OCI-M1 (cell line): ENCODE measurements around the gene ARMCX2.
"Not testable (repeated sequence)": the region's sequence is repeated elsewhere in the genome, so short reads cannot be mapped to it uniquely, and the experiment has no call there.

Experiments used
- DNase-seq: peaks from one replicate; lab custom pipeline; 2025; lab: John Stamatoyannopoulos, UW

Gene ARMCX2

GRCh38 chrX:101659601-101660063 lies at the start of gene ARMCX2:
TSS of gene ARMCX2 (minus strand) at chrX:101659850. CDS start at chrX:101657588, 2,262 bp downstream.
- DNase-seq: no peak

- no peak for DNase-seq
Measured at GRCh38 chrX:101709384-101709783, 49.7 kb upstream of the ARMCX2 start.

- no peak for DNase-seq
Measured at GRCh38 chrX:101708163-101708562, 48.5 kb upstream of the ARMCX2 start.

- DNase-seq: peak; percentile 3
Measured at GRCh38 chrX:101693476-101693875, 33.8 kb upstream of the ARMCX2 start.

DNA sequence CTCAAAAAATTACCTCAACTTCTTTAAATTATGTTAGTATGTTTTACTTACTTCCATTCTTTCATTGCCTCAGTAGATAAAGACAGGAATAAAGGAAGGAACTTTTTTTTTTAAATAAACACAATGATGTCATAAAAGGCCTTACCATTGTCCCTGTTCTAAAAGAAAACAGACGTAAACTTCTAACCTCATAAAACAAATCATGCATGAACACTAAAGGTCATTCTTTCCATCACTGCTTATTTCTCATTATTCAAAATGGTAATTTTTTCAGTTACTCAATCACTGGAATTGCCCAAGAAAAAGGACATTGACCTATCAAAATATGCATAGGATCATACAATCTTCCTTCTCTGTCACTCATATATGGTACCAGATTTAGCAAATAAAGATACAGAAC lies 32.2 kb upstream of the ARMCX2 start:
- no peak for DNase-seq

- DNase-seq: no peak
Measured at GRCh38 chrX:101686574-101686973, 26.9 kb upstream of the ARMCX2 start.

DNA sequence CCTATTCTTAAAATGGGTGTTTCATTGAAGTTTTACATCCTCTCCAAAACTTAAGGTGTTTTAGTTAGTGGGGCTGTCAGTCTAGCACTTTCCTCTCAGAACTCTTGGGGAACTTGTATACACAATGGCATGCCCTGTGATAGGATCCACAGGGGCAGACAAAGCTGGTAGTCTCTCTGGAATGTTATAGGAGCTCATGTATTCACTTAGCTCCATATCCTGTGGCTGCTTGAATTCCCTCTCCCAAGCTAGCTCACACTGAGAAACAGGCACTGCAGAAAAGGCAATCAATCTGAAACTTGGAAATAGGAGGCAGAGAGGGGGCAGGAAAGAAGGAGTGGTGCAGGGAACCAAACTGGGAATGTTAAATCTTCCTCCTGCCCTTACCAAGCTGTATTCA lies 26.3 kb upstream of the ARMCX2 start:
- no peak for DNase-seq

DNA sequence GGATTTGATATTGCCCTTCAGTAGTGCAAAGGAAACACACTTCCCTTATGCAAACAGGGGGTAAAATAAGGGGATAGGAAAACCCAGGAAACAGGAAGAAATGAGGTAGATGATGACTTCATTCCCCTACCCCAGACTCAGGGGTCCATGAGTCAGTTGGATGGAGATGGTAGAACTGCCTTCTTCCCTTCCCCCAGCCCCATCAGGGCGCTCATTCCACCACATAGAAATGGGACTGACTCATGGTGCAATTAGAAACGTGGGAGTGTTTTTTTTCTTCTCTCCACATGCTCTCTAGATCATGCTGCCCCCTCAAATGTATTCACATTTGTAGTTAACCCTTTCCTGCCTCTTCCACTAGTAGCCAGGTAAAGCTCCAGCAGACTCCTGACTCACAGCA lies 23.1 kb upstream of the ARMCX2 start:
- DNase-seq: no peak

DNA sequence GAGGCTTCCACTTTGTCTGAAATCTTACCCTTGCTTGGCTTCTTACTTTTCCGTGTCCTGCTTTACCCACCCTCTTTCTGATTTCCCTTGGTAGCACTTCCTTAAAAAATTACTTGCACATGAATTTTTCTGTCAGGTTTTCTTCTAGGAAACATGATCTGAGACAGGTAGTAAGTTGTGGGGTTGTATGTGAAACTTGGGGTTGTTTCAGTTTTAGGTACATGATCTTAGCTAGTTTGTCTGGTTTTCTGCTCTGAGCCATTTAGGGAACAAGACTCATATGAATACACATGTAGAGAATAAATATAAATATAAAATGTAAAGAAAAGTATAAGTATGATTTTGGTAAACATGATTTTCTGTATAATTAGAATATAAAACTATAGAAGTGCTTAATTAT lies 17.4 kb upstream of the ARMCX2 start:
- DNase-seq: peak; percentile 4

DNA sequence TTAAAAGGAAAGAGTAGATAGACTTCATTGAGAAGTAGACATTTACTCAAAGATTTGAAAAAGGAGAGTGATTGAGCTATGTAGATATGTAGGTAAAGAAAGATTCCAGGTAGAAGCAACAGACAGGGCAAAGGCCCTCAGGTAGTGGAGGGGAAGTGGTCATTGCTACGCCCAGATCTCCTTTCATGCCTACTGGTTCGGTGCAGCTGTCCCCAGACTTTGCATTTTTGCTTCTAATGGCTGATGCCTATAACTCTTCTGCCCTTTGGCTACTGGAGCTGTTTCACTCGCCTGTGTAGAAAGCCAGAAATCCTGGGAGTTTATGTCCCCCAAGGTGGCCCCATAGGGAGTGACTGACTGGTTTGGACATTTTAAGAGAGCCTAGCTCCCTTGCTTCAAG lies 16.9 kb upstream of the ARMCX2 start:
- no peak for DNase-seq

- no peak for DNase-seq
Measured at GRCh38 chrX:101668143-101668542, 8.5 kb upstream of the ARMCX2 start.

DNA sequence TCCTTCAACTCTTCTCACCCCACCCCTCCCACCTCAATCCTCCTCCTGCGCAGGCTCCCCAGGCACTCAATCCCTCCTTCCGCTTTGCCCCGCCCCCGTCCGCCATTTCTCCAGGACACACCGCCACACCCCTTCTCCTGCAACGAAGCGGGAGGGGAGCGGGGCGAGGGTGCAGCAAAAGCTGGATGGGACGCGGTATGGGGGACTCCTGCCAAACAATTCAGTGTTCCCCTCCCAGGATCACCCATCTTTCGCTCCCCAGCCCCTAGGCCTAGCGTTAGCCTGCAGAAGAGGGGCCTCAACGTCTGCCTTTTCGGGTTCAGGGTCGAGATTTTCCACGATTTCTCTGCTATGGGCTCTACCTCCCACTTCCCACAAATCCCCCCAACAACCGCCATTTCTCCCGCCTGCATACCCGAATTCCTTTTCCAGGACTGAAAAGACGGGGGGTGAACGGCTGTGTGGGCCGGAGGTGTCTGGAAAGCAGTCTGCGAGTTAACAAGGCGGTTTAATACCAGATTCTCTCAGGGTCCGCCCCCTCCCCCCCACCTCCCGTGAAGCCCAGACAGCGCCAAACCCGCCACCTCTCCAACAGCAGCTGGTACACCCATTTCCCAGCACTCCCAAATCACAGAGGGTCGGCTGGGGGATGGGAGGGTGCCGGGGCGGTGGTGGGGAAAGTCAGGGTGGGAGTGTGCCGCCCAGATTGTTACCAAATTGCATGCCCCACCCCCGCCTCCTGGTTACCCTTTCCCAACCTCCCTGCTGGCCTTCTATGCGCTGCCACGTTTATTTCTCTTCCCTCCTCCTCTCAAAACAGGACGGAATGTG lies 774 bp downstream of the ARMCX2 start:
- DNase-seq: no peak

GRCh38 chrX:101657495-101657894 lies 2.2 kb downstream of the ARMCX2 start:
- DNase-seq: no peak

DNA sequence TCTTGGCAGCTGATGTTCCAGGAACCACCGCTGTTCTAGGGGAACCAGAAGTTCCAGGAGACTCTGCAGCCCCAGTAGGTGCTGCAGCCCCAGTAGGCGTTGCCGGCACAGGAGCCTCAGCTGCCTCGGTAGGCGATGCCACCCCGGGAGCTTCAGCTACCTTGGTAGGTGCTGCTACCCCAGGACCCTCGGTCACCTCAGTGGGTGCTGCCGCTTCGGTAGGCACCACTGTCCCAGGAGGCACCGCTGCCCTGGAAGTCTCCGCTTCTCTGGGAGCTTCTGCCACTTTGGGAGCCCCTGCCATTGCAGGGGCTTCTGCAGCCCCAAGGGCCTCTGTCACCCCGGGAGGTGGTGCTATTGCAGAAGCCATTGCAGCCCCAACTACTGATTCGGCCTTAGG lies 2.8 kb downstream of the ARMCX2 start:
- DNase-seq: no peak

DNA sequence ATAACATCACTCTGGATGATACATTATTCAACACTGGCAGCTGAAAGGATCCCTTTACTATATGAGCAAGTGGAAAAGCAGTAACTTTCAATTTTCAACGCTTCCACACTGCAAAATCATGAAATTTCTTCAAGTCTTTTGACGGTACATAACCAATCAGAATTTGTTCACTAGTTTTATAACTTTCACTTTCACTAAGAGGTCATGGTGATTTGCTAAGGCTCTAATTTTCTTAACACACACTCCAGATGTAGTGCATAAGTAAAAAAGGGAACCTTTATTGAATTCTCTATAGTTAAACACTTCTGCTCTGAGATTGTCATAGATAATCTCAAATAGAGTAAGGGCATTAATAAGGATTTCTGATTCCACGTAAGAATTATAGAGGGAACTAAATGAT lies 4.1 kb downstream of the ARMCX2 start:
- peak; percentile 72 for DNase-seq

- not testable (repeated sequence) for DNase-seq
Measured at GRCh38 chrX:101647716-101648115, 11.9 kb downstream of the ARMCX2 start.

- DNase-seq: peak; percentile 83
Measured at GRCh38 chrX:101642093-101642492, 17.6 kb downstream of the ARMCX2 start.

DNA sequence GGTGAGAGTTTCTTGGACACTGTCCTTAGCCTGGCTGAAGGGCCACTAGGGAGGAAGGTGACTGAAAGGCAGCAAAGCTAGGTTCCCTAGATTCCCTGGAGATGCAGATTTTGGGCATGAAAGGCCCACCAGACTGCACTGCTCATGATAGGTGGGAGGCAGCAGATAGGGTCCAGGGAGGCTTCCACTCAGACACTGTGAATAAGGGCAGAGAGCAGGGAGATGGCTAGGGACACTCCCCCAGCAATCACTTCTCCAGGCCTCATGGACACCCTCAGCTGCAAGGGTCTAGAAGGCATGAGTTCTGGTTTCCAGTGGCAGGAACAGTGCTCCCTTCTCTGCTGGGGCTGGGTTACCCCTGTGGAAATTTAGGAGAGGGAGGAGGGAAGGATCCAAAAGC lies 20.1 kb downstream of the ARMCX2 start:
- DNase-seq: no peak

GRCh38 chrX:101619364-101619763 lies 40.3 kb downstream of the ARMCX2 start:
- peak; percentile 85 for DNase-seq

DNA sequence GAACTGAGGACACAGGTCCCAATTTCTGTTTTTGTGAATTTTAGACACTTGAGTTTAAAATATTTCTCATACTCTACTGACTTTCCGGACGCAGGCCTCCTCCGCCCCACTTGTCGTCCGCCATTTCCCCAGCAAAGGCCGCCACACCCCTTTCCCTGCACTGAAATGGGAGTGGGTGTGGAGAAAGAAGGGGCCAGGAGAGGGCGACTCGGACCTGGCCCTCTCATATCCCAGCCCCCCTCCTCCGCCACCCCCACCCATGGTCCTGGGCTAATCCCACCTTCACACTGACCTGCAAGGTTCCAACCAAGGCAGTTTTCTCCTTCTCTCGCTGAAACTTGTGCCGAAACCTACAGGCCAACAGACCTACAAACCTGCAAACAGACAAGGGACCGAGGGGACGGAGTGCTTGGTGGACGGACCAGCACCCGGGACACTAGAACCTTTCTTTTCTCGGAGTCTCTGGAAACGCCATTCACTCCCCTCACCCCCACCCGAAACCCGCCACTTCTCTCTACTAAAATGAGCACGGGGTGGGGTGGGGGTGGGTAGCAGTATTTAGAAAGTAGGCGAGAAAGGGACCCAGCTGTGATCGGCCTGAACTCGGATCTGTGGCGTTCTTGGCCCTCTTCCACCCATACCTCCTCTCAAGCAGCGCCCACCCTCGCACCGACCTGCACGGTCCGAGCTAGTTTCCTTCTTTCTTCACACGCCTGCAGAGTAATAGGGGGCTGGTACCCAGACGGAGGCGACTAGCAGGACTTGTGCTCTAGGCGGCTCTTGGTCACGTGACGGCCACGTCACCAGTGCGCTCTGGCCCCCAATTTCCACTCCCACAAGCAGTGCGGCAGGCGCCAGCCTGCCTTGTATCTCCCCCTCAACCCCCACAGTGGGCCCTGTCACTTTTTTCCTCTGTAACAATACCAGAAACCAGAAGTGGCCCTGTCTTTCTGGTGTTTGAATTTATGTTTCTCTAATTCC lies 42.1 kb downstream of the ARMCX2 start, which contains the start of gene ARMCX6:
Gene ARMCX6 (minus strand): TSS at position 790 of the 981 bp plus-strand sequence. CDS start 1,380 bp downstream, outside the sequence.
- peak; percentile 86 for DNase-seq

DNA sequence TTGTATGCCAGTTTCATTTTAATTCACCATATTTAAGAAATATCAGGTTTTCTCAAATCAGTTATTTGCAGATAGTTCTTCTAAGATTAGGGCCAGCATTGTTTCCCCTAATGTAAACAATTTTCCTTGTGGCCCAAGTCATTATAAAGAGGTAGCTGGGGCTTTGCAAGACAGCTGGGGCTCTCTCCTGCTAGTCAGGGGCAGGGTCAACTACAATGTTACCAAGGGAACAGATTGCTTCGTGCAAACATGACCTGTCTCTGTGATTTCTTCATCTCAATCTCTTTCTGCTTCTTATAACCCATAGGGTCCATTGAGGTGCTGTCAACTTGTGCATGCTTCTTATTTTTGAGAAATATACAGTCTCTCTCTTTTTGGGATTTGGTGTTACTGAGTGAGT lies 53.9 kb downstream of the ARMCX2 start:
- no peak for DNase-seq
